ENCODE data around the gene RALGPS1.

RALGPS1 gene

DNA sequence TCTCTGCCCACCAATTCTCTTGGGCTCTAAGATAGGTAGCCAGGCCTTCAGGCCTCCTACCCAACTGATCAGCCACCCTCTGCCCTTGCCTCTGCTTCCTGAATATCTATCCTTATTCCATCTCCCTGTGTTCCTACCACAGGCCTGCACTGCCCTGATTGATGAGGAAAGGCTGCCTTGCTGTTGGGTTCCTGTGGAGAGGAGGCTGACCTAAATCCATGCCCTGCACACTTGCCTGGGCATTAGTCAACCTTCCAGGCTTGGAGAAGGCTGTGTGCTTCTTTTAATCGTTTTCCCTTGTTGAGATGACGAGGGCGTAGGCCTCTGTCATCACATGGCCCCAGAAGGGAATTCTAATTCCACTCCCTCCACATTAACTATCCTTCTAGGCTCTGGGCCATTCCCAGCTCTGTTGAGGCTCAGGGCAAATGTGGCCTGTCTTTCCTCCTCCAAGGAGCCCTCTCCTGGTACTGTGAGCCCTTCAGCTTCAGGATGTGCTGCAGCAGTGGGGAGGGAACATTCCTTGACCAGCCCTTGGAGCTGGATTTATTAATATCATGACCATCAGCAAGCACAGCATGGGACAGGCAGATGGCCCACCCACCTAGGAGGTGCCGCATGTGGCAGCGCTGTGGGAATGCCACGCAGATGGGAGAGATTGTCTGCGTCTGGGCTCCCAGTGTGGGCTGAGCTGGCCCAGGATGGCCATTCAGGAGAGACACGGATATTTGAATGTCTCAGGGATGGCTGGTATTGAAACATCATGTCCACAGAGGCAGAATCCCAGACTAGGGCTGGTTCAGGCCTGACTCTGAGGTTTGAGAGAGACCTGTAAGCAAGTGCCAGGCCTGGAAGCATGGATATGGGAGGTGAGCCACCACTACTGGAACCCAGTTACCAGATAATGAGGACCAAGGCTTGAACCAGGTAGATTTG lies 166.9 kb downstream of the RALGPS1 start:
- DNase-seq = no peak

- DNase-seq = no peak
Observed at GRCh38 chr9:127083138-127083980, 168.8 kb downstream of the RALGPS1 start.

DNA sequence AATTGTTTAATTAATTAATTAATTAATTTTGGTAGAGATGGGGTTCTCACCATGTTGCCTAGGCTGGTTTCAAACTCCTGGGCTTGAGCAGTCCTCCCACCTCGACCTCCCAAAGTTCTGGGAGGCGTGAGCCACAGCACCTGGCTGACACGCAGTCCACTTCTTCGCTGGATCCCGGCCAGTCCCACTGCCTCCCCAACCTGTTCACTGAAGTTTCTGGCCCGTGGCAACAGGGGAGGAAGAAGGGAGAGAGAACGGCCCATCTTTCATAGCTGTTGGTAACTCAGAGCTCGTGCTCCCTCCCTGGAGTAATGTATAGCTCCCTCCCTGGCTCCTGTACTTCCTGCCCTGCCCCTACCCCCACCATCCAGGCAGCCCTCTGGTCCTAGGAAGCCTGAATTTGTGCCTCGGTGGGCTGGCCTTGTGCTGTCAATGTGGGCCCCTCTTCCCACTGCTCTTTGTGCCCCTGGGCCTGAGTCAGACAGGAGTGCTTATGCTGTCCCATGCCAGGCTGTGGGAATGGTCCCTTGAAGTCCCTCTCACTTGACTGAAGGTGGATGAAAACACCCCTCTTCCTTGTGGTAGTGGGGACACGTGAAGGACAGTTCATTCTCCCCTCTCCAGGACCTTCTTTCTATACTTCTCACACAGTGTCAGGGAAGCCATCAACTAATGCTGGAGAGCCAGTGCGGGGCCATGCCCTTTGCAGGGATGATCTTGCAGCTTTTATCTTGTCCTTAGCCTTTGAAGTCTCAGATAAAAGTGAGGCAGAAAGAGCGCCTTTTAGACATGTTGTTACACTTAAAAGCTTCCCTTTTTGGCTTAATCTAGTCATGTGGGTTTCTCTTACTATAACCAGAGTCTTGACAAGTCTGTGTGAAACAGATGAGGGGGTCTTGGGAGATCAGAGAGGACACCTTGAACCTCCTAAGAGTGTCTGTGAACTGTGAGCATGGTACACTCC lies 169.8 kb downstream of the RALGPS1 start:
- DNase-seq = no peak

- DNase-seq = no peak
Observed at GRCh38 chr9:127085186-127085585, 170.6 kb downstream of the RALGPS1 start.

DNA sequence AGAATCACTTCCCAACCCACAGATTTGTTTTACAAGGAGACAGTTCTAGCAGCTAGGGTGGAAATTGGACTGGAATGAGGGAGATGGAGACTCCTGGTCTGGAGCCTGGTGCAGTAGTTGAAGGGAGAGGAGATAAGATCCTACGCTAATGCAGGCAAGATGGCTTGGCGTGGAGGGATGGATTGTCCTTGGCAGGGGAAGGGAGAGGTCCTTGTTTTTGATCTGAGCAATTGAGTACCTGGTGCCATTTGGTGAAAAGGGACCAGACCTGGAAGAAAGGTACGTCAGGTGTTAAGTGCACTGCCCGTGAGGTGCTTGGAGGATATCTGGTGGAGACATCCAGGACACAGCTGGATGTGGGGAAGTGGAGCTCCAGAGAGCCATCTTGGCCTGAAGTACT lies 172.2 kb downstream of the RALGPS1 start:
- DNase-seq = no peak

DNA sequence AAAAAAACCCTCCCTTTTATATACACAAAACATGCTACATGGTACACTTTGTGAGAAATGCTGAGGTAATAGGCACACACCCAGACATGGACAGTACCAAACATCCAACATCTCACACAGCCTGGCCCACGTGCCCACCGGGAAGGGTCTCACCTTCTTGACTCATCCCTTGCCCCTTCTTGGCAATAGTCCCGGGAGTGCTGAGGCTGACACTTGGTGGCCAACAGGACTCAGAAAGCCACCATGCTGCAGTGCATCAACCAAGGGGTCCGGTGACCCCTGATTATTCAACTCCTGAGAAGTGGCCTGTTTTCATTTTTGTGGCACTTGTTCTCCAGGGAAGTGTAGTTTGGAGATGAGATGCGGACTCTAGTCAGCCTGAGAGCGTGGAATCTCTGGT lies 172.8 kb downstream of the RALGPS1 start:
- no peak for DNase-seq

DNA sequence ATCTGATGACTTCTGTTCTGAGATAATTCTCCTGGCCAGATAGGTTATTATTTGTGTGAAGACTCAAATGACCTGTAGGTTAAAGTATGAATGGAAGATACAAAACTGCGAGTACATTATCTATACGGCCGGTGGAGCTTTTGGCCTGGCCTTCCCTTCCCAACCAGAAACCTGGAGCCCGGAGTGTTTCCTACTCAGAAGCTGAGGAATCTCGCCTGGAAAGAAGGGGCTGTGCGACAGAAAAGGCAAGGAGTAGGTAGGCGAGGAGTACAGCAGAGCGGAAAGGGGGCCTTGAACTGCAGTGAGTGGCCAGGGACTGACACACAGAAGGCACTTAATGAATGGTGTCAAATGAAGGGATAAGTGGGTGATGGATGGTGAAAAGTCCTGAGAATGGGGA lies 173.3 kb downstream of the RALGPS1 start:
- DNase-seq = no peak

DNA sequence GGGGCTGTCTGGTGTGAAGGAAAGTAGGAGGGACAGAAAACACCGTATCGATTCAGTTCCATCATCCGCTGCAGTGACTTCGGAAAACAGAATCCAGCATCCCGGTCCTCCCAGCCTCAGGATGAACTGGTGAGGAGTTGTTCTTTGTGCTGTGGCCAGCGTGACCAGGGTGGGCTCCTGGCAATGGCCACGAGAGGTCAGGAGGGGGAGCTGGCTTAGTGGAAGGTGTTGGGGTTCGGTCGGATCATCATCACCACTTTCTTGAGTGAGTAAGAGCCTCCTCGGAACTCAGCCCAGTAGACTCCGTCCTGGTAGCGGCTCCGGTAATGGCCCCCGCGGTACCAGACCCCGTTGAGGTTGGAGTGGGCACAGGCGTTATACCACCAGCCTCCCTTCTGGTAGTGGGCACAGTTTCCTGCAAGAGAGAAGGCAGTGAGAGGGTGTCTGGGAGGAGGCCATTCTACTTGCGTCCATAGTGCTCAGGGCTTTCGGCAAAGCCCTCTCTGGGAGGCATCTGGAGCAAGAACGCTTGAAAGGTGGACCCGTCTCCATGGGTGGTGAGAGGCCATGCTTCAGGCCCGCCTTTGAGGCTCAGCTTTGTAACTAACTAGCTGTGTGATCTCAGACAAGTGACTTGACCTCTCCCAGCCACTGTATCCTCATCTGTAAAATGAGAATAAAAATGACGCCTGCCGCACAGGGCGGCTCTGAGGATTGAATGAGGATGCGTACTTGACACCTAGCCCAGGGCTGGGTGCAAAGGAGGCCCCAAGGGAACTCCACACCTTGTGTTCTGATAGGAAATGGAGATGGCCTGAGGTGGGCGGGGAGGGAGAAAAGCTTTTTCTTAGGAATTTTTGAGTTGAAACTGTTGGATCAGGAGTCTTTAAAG lies 174.4 kb downstream of the RALGPS1 start:
- no peak for DNase-seq

- no peak for DNase-seq
Observed at GRCh38 chr9:127089631-127090081, 175.1 kb downstream of the RALGPS1 start.

DNA sequence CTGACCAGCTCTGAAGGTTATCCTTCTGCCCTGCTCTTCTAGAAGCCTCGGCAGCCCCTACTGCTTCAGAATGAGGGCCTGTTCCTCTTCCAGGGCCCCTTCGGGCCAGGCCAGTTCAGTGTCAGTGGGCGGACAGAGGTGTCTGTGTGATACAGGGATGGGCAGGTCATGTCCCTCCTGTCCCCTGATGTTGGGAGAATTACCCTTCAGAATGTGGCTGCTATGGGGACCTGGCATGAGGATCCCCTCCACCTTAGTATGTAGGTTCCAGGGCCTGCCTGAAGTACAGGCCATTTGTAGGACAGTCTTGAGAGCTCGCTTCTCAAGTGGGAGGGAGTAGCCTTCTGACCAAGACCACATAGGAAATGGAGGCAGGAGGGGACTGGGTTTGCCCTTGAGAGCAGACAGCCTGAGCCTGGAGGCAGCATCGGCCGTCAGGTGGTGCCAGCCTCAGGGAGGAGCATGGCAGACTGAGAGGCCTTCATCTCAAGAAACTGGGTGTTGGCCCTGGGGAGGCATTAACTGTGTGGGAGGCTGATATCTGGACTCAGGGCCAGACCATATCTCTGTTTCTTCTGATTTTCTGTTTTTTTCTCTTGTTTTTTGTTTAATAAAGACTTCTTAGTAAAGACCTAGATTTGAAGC lies 175.9 kb downstream of the RALGPS1 start:
- no peak for DNase-seq

GRCh38 chr9:127091526-127091925 lies 176.9 kb downstream of the RALGPS1 start:
- no peak for DNase-seq

DNA sequence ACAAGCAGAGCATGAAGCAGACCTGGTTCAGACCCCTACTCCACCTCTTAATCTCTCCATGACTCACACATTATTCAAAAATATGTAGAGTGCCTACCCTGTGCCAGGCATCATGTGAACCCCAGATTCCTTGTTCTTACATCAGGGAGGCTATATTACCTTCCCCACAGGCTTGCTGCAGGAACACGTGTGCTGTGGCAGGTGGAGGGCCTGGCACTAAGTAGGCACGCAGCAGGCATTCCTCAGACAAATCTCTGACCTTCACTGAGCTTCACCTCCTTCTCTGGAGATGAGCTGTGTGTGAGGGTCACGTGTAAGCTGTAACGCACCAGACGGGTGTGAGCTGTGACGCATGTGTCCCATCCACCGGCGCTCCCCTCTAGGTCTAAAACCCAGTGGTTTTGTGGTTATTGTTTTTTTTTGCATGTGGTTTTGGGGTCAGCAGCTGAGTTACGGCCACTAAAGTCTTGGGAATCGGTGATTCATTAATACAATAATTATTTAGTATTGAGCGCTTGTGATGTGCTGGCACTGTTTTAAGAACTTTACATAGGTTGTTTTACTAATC lies 177.5 kb downstream of the RALGPS1 start:
- no peak for DNase-seq

DNA sequence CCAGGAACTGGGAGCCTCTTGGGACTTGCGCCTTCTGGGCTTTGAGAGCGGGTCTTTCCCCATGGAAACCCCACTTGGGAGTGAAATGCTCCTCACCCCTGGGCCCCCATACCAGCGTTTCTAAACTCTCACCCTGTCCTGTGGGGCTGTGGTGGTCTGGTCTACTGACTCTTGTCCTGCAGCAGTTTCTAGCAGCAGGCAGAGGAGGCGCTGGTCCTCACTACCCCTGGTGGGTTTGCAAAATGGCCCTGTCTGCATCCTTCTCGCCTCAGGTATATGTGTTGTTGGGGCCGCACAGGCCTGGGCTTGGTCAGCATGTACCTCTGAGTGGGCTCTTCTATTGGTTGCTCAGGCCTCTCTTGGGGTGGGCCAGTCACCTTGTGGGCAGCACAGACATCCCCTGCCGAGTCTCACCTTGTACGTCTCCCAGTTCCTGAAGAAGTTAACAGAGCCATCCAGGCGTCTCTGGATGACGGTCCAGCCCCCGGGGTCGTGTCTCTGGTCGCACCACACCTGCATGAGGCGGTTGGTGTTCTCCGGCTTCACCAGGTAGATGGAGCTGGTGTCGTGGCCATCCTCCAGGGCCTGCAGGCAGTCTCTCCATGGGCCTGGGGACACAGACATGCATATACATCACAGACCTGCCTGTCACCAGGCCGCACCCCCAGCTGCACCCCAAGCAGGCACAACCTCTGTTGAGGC lies 178.9 kb downstream of the RALGPS1 start:
- no peak for DNase-seq

DNA sequence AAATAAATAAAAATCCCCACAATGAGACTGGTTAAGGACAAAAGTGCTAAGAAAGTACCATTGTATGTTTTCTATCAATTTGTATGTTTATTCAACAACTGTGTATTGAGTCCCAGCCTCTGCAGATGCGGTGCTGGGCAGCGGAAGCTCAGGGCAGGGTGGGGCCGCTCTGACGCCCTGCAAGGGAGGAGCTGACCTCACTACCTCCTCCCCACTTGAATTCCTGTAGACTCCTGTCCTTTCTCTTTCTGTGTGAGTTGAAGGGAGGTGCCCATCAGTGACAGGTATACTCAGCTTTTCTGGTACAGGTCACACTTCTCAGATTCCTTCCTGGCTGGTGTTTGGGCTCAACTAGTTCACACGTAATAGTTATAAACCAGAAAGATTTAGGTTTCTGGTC lies 180.8 kb downstream of the RALGPS1 start:
- no peak for DNase-seq

DNA sequence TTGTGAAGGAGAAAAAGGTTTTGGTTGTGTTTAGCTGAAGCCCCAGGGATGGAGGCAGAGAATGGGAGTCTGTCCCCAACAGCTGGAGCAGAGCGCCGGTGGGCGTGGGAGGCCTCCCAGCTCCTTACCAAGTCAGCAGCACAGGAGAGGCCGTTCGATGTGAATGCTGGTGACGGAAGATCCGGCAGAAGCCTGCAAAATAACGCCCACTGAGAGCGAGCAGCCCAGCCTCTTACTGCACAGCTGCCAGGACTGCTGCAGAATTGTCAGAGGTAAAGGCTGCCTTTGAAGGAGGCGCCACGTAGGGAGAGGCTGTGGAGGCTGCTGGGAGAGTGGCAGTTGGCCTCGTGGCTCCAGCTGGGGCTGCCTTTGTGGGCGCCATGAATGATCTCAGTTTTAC lies 181.6 kb downstream of the RALGPS1 start:
- no peak for DNase-seq

DNA sequence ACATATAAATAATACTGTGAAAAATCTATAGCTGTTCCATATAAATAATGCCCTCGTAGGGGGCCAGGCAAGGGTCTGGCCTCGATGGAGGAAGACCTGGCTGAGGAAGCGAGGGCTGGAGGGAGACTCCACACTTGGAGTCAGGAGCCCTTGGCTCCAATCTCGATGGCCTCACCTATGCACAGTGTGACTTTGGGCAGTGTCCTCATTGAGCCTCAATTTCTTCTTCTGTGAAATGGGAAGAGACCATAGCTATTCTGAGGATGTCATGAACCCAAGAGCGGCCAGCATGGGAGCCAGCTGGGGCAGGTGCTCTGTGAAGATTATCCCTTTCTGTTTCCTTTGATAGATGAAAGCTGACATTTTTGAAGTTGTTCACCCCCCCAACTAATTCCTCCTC lies 183.1 kb downstream of the RALGPS1 start:
- DNase-seq = no peak

GRCh38 chr9:127098916-127099553 lies 184.5 kb downstream of the RALGPS1 start:
- no peak for DNase-seq

DNA sequence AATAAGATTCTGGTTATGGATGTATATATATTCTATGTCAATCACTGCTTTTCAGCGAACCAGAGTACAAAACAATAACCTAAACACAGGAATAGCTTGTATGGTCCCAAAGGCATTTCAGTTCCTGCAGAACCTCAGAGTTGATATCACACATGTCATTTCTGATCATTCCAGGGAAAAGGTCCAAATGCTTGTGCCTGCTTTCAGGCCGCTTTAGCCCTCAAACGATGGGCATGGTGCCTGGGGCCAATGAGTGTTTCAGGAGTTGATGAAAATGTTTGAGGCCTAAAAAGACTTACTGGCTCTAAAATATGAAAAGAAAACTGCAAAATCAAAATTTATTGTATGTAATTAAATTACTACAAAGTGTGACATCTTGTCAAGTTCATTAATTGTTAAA lies 185.1 kb downstream of the RALGPS1 start:
- DNase-seq = no peak

DNA sequence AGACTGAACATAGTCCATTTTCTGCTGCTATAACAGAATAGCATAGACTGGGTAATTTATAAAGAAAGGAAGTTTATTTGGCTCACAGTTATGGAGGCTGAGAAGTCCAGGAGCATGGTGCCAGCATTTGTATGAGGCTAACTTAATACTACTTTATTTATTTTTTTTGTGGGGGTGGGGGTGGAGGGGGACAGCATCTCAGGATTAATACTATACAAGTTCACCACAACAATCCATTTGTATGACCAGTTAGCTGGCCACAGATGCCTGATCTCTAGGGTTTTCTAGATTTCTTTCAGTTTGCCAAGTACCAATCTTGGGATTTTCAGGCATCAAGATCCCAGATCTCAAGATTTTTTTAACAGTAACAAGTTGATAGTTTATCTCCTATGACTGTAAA lies 187.6 kb downstream of the RALGPS1 start:
- no peak for DNase-seq

DNA sequence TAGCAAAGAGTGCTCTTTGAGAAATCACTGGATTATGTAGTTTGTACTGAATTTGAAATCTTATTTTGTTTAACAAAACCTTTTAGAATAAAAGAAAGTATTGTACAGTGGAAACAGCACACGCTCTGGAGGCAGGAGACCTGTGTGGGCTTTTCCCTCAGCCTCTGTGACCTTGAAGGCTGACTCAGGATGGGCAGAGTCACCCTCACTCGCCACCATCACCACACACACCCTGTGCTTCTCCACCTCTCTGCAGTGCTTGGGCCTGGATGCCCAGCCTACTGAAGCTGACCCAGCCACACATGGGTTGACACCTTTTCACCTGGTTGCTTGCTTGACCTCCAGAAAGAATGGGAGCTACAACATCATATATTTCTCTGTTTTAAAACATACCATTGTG lies 188.2 kb downstream of the RALGPS1 start:
- DNase-seq = no peak
